Central memory CD8-positive, alpha-beta T cell (primary cell): ENCODE results near the gene LAMP5.

Experiments
- ATAC-seq: fragments of 150-1000 bp; cut with Tn5 transposase; replicated peaks from 2 replicates; pipeline ENCODE4 v1.10.0; 2022; ENCODE audit warnings: mild to moderate bottlenecking, moderate FRiP score, moderate number of reproducible peaks; ENCODE audit not compliant: poor library complexity, severe bottlenecking; ENCODE audit errors: extremely low read depth
- DNase-seq, 2 donors: peaks; one replicate each; pipeline ENCODE4 v3.0.0; 2021; ENCODE audit warnings: low spot score in 2 of 2
- H3K27ac Mint-ChIP-seq: one replicate; pipeline ENCODE4 v1.8.0; 2022; ENCODE audit warnings: low read depth, mild to moderate bottlenecking, moderate library complexity, mixed read lengths
- H3K27me3 Mint-ChIP-seq: one replicate; pipeline ENCODE4 v1.8.0; 2022; ENCODE audit warnings: mixed read lengths
- H3K36me3 Mint-ChIP-seq: one replicate; pipeline ENCODE4 v1.8.0; 2022; ENCODE audit warnings: mild to moderate bottlenecking, moderate library complexity, mixed read lengths; ENCODE audit not compliant: insufficient read depth
- H3K4me1 Mint-ChIP-seq: one replicate; pipeline ENCODE4 v1.8.0; 2022; ENCODE audit warnings: mixed read lengths
- H3K4me3 Mint-ChIP-seq: one replicate; pipeline ENCODE4 v1.8.0; 2022; ENCODE audit warnings: mild to moderate bottlenecking, moderate library complexity, mixed read lengths
- H3K9me3 Mint-ChIP-seq: one replicate; pipeline ENCODE4 v1.8.0; 2022; ENCODE audit warnings: mixed read lengths

The LAMP5 gene

DNA sequence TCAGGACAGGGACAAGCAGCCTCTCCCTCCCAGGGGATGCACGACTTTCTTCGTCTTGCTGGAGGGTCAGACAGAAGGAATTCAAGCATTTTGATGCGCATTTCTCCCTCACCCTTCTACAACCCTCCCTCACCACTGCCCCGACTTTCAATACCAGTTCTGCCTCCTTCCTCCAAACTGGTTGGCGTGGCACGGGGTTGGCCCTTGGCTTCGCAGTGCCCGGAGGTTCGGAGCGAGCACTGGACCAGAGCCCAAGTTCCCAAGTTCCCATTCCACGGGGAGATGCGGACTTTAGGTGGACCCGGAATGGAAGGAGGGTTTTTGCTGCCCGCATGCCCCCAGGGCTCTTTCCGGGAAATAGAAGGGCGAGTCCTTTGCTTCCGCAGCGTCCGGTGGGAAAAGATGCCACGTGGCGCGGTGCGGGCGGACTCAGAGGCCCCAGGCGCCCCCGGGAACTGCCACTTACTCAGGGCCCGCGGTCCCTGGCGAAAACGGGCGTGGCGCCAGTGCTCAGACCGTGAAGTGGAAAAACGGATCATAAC is 8.0 kb upstream of the LAMP5 start:
- H3K27me3 Mint-ChIP-seq = peaks cover 19% of the 10 kb centered on the region
- no peak overlapping the region for H3K27ac Mint-ChIP-seq
- H3K4me1 Mint-ChIP-seq = no peaks in the 10 kb centered on the region
- ATAC-seq (no peak), DNase-seq (no peak)
- H3K4me3 Mint-ChIP-seq = no peak overlapping the region
- no peaks in the 10 kb centered on the region for H3K36me3 Mint-ChIP-seq
- H3K9me3 Mint-ChIP-seq = no peaks in the 10 kb centered on the region

- no peak for DNase-seq
- H3K4me3 Mint-ChIP-seq = no peak overlapping the region
- H3K27me3 Mint-ChIP-seq = peaks cover 19% of the 10 kb centered on the region
- no peak for ATAC-seq
- no peaks in the 10 kb centered on the region for H3K4me1 Mint-ChIP-seq
- H3K9me3 Mint-ChIP-seq = no peaks in the 10 kb centered on the region
- no peaks in the 10 kb centered on the region for H3K36me3 Mint-ChIP-seq
- H3K27ac Mint-ChIP-seq = no peak overlapping the region
Measured at GRCh38 chr20:9506964-9507369, 7.4 kb upstream of the LAMP5 start.

- Mint-ChIP-seq H3K9me3 (no peaks in the 10 kb centered on the region), H3K36me3 (no peaks in the 10 kb centered on the region), H3K4me3 (no peak overlapping the region), H3K4me1 (no peaks in the 10 kb centered on the region), H3K27ac (no peak overlapping the region), H3K27me3 (peaks cover 19% of the 10 kb centered on the region)
- no peak for ATAC-seq
- DNase-seq = no peak
Measured at GRCh38 chr20:9507544-9508239, 6.7 kb upstream of the LAMP5 start.

- H3K9me3 Mint-ChIP-seq = no peaks in the 10 kb centered on the region
- no peaks in the 10 kb centered on the region for H3K36me3 Mint-ChIP-seq
- no peaks in the 10 kb centered on the region for H3K4me1 Mint-ChIP-seq
- H3K4me3 Mint-ChIP-seq = no peak overlapping the region
- H3K27me3 Mint-ChIP-seq = peaks cover 19% of the 10 kb centered on the region
- ATAC-seq (no peak), DNase-seq (no peak)
- H3K27ac Mint-ChIP-seq = no peak overlapping the region
Measured at GRCh38 chr20:9508240-9508661, 6.1 kb upstream of the LAMP5 start.

- no peak for ATAC-seq
- H3K36me3 Mint-ChIP-seq = no peaks in the 10 kb centered on the region
- H3K27ac Mint-ChIP-seq = no peak overlapping the region
- H3K4me1 Mint-ChIP-seq = no peaks in the 10 kb centered on the region
- peaks cover 19% of the 10 kb centered on the region for H3K27me3 Mint-ChIP-seq
- DNase-seq = no peak
- H3K9me3 Mint-ChIP-seq = no peaks in the 10 kb centered on the region
- no peak overlapping the region for H3K4me3 Mint-ChIP-seq
Measured at GRCh38 chr20:9508696-9509178, 5.7 kb upstream of the LAMP5 start.

- DNase-seq = no peak
- Mint-ChIP-seq H3K36me3 (no peaks in the 10 kb centered on the region), H3K27ac (no peak overlapping the region), H3K9me3 (no peaks in the 10 kb centered on the region), H3K4me3 (no peak overlapping the region), H3K4me1 (no peaks in the 10 kb centered on the region), H3K27me3 (peaks cover 24% of the 10 kb centered on the region)
- no peak for ATAC-seq
Measured at GRCh38 chr20:9509246-9509645, 5.1 kb upstream of the LAMP5 start.

DNA sequence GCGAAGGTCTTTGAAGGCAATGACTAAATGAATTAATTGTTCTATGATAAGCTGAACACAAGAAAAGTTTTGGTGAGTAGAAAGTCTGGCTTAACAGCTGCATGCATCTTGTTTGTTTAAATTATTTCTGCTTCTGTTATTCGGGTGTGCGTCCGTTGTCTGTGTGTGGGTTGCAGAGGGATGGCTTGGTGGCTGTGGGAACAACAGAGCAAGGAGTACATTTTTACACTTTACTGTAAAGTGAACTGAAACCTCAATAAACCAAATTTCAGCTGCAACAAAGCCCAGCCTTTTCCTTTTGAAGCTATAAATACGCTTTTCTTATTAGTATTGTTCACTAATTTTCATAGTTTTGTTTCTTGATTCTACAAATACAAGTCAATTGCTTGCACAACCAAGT is 3.5 kb upstream of the LAMP5 start:
- no peak for ATAC-seq
- no peak overlapping the region for H3K4me3 Mint-ChIP-seq
- no peak overlapping the region for H3K27ac Mint-ChIP-seq
- no peaks in the 10 kb centered on the region for H3K9me3 Mint-ChIP-seq
- H3K4me1 Mint-ChIP-seq = no peaks in the 10 kb centered on the region
- no peaks in the 10 kb centered on the region for H3K36me3 Mint-ChIP-seq
- no peak for DNase-seq
- H3K27me3 Mint-ChIP-seq = peaks cover 41% of the 10 kb centered on the region

- no peak for DNase-seq
- Mint-ChIP-seq H3K27me3 (peaks cover 41% of the 10 kb centered on the region), H3K4me3 (no peak overlapping the region), H3K36me3 (no peaks in the 10 kb centered on the region), H3K27ac (no peak overlapping the region), H3K9me3 (no peaks in the 10 kb centered on the region), H3K4me1 (no peaks in the 10 kb centered on the region)
- ATAC-seq = no peak
Measured at GRCh38 chr20:9514072-9514460, 324 bp upstream of the LAMP5 start.

DNA sequence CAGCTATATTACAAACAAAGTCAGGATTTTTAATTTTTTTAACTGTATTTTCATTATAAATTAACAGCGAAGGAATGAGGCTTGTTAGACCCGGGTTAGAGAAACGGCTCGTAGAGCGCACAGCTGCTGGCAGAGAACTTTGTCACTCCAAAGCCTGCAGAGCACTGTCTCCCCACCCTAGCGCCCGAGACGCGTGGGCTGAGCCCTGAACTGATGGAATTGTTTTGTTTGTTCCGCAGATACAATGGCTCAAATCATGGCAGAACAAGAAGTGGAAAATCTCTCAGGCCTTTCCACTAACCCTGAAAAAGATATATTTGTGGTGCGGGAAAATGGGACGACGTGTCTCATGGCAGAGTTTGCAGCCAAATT is 810 bp downstream of the LAMP5 start:
- Mint-ChIP-seq H3K27ac (no peak overlapping the region), H3K4me1 (no peaks in the 10 kb centered on the region), H3K27me3 (peaks cover 39% of the 10 kb centered on the region), H3K9me3 (no peaks in the 10 kb centered on the region), H3K4me3 (no peak overlapping the region), H3K36me3 (no peaks in the 10 kb centered on the region)
- no peak for ATAC-seq
- no peak for DNase-seq

GRCh38 chr20:9515741-9516233 is 1.4 kb downstream of the LAMP5 start:
- Mint-ChIP-seq H3K4me1 (no peaks in the 10 kb centered on the region), H3K4me3 (no peak overlapping the region), H3K36me3 (no peaks in the 10 kb centered on the region), H3K27me3 (peaks cover 44% of the 10 kb centered on the region), H3K9me3 (no peaks in the 10 kb centered on the region), H3K27ac (no peak overlapping the region)
- no peak for ATAC-seq
- DNase-seq = no peak

DNA sequence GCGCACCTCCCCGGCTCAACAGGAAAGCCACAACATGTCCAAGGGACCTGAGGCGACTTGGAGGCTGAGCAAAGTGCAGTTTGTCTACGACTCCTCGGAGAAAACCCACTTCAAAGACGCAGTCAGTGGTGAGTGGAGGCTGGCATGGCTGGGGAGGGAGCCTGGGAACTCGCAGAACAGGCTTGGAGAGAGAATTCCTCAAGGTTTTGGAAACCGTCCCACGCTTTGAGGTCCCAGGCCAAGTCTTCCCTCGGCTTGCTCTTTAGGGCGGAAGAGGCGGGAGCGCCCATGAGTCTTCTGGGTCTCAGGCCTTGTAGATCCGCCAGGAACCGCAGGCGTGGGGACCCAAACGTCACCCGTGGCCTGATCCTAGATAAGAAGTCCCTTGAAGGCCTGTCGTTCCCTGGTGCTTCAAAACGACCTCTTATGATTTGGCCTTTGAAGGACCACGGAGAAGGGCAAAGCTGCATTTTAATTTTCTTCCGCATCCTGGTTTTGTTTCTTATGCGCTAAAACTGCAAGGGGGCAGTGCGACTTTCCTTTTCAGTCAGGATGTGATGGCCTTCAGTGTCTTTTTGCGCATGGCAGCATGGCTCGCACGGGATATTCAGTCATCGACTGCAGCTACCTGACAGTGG is 2.0 kb downstream of the LAMP5 start:
- H3K4me3 Mint-ChIP-seq = no peak overlapping the region
- no peaks in the 10 kb centered on the region for H3K36me3 Mint-ChIP-seq
- no peak for ATAC-seq
- peaks cover 50% of the 10 kb centered on the region for H3K27me3 Mint-ChIP-seq
- H3K9me3 Mint-ChIP-seq = no peaks in the 10 kb centered on the region
- no peak overlapping the region for H3K27ac Mint-ChIP-seq
- DNase-seq = no peak
- no peaks in the 10 kb centered on the region for H3K4me1 Mint-ChIP-seq

- Mint-ChIP-seq H3K4me3 (no peak overlapping the region), H3K27ac (no peak overlapping the region), H3K4me1 (no peaks in the 10 kb centered on the region), H3K9me3 (no peaks in the 10 kb centered on the region), H3K27me3 (peaks cover 50% of the 10 kb centered on the region), H3K36me3 (no peaks in the 10 kb centered on the region)
- DNase-seq = no peak
- no peak for ATAC-seq
Measured at GRCh38 chr20:9517297-9518162, 3.1 kb downstream of the LAMP5 start.
